HG02588 (cell line): Measurements from ENCODE around the gene TYROBP.
"Not testable (repeated sequence)": the region's sequence is repeated elsewhere in the genome, so short reads cannot be mapped to it uniquely, and the experiment has no call there.

Experiments
- ATAC-seq: cut with Tn5 transposase; IDR thresholded peaks from one replicate; pipeline ENCODE4 v1.9.1; 2021; ENCODE audit warnings: mild to moderate bottlenecking, moderate library complexity; ENCODE audit not compliant: unreplicated experiment

The TYROBP gene

GRCh38 chr19:35908010-35908441 is at the start of gene TYROBP:
TYROBP (minus strand) TSS chr19:35908295; CDS start chr19:35908228, 67 bp downstream.
- no peak for ATAC-seq

- not testable (repeated sequence) for ATAC-seq
These were observed 49.3 kb upstream of the TYROBP start for GRCh38 chr19:35957411-35957810.

- no peak for ATAC-seq
These were observed 48.0 kb upstream of the TYROBP start for GRCh38 chr19:35955881-35956634.

GRCh38 chr19:35949131-35949530 is 41.0 kb upstream of the TYROBP start:
- ATAC-seq, result no peak

- no peak for ATAC-seq
These were observed 38.1 kb upstream of the TYROBP start for GRCh38 chr19:35946203-35946602.

- no peak for ATAC-seq
These were observed 37.2 kb upstream of the TYROBP start for GRCh38 chr19:35945121-35945790.

GRCh38 chr19:35944556-35944955 is 36.5 kb upstream of the TYROBP start:
- no peak for ATAC-seq

- no peak for ATAC-seq
These were observed 35.5 kb upstream of the TYROBP start for GRCh38 chr19:35943321-35944301.

GRCh38 chr19:35942235-35942634 is 34.1 kb upstream of the TYROBP start:
- ATAC-seq, result no peak

GRCh38 chr19:35940839-35941238 is 32.7 kb upstream of the TYROBP start:
- no peak for ATAC-seq

GRCh38 chr19:35940078-35940775 is 32.1 kb upstream of the TYROBP start:
- no peak for ATAC-seq

- ATAC-seq, result no peak
These were observed 31.4 kb upstream of the TYROBP start for GRCh38 chr19:35939307-35940077.

- ATAC-seq, result no peak
These were observed 30.5 kb upstream of the TYROBP start for GRCh38 chr19:35938282-35939224.

- ATAC-seq, result no peak
These were observed 29.5 kb upstream of the TYROBP start for GRCh38 chr19:35937345-35938281.

GRCh38 chr19:35936738-35937268 is 28.7 kb upstream of the TYROBP start:
- no peak for ATAC-seq

GRCh38 chr19:35935911-35936737 is 28.0 kb upstream of the TYROBP start, which contains the start of gene LRFN3:
LRFN3 (plus strand) TSS chr19:35936374; CDS start chr19:35939426, 3,052 bp downstream.
- no peak for ATAC-seq
